Cardiac fibroblast (primary cell): ENCODE results near the gene MCRIP2.

Experiments
- DNase-seq, 2 donors: peaks; one replicate each; pipeline versions ENCODE4 v3.0.0 to v3.0.0-alpha.2; 2010; ENCODE audit warnings: low read depth in 2 of 2
- H3K4me3 ChIP-seq, 2 donors: replicated peaks in 1 of 2; 1 replicate in 1 of 2; 2 replicates in 1 of 2; pipeline ENCODE4 v1.5.1; 2011; ENCODE audit warnings: low read depth in 2 of 2, low read length in 2 of 2, mild to moderate bottlenecking in 2 of 2, moderate library complexity in 1 of 2
- CTCF ChIP-seq: IDR thresholded peaks from one replicate; pipeline ENCODE4 v1.5.1; 2011; ENCODE audit warnings: low read depth, mild to moderate bottlenecking, low read length, inconsistent platforms

The MCRIP2 gene

GRCh38 chr16:649631-650030, 8.0 kb downstream of the MCRIP2 start:
- peak overlapping the region; percentile 52 to 68 for H3K4me3 ChIP-seq
- TF ChIP-seq CTCF, result no peak
- DNase-seq, result no peak

- no peak for TF ChIP-seq CTCF
- no peak for DNase-seq
- no peak overlapping the region for H3K4me3 ChIP-seq
Measured at GRCh38 chr16:651844-652243, 10.2 kb downstream of the MCRIP2 start.

- TF ChIP-seq CTCF, result no peak
- no peak for DNase-seq
- no peak overlapping the region for H3K4me3 ChIP-seq
Measured at GRCh38 chr16:652454-653305, 11.1 kb downstream of the MCRIP2 start.

GRCh38 chr16:654034-654433, 12.4 kb downstream of the MCRIP2 start:
- TF ChIP-seq CTCF, result no peak
- H3K4me3 ChIP-seq, result no peak overlapping the region
- no peak for DNase-seq

GRCh38 chr16:657487-657886, 15.9 kb downstream of the MCRIP2 start:
- DNase-seq, result no peak
- no peak overlapping the region for H3K4me3 ChIP-seq
- TF ChIP-seq CTCF, result no peak

- no peak for DNase-seq
- TF ChIP-seq CTCF, result no peak
- no peak overlapping the region for H3K4me3 ChIP-seq
Measured at GRCh38 chr16:658679-659571, 17.3 kb downstream of the MCRIP2 start.
